Stimulated activated CD8-positive, alpha-beta memory T cell treated with anti-CD3 and anti-CD28 coated beads, Interleukin-2, amount 100 ng/mL, for 1 hour (primary cell): ENCODE data around the gene KCNT2.
"Not testable (repeated sequence)": the region's sequence is repeated elsewhere in the genome, so short reads cannot be mapped to it uniquely, and the experiment has no call there.

Experiments used
- DNase-seq, 2 donors: peaks; one replicate each; pipeline ENCODE4 v3.0.0-alpha.2; 2020; ENCODE audit warnings: low read depth in 2 of 2

KCNT2 gene

DNA sequence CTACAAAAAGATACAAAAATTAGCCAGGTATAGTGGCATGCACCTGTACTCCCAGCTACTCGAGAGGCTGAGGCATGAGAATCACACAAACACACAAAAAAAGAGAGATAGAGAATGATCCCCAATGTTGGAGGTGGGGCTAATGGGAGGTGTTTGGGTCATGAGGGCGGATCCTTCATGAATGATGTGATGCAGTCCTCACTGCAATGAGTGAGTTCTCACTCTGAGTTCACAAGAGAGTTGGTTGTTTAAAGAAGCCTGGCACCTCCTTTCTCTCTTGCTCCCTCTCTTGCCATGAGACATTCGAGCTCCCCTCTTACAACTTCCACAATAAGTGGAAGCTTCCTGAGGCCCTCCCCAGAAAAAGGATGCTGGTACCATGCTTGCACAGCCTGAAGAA is 17.3 kb downstream of the KCNT2 start:
- no peak for DNase-seq

DNA sequence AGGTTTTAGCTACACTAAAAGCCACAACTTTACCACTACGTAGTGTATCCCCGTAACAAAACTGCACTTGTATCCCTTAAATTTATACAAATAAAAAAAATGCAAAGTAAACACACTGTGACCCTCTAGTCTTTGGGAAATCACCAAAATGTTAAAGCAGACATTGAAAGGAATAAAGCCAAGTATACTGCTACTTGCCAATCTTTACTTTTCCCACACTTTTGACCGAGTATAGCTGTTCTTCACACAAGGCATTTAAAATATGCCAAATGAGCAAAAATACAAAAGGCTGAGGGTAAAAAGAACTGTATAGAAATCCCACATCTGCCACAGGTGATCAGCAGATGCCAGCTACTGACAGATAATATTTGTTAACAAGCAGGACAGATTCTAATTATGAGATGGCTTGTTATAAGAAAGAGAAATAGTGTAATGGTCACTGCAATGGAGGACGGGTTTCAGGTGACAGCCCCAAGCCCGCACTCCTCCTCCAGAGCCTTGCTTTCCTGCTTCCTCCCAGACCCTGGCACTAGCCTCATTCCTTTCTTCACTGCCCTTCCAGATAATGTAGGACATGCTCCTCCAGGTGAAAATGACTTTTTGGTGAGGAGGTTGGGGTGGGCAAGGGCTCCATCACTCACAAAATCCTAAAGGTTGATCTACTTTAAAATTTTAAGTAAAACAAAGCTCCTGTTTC is 18.1 kb downstream of the KCNT2 start:
- no peak for DNase-seq

DNA sequence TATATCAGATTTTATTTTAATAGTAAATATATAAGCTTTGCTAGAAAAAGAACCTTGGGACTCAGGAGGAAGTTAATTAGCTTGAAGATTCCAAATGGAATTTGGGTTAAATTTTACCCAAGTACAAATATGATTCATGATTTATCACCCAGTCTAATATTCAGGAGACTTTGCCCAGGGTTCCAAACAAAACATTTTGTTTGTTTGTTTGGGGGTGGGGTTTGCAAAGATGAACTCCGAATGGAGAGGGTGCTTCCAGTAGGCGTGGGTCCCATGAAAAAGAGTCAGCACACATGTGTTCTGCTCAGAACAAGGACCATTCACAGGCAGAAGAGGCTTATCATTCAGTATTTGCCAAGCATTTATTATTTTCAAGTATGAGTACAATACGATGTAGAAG is 23.5 kb downstream of the KCNT2 start:
- no peak for DNase-seq

DNA sequence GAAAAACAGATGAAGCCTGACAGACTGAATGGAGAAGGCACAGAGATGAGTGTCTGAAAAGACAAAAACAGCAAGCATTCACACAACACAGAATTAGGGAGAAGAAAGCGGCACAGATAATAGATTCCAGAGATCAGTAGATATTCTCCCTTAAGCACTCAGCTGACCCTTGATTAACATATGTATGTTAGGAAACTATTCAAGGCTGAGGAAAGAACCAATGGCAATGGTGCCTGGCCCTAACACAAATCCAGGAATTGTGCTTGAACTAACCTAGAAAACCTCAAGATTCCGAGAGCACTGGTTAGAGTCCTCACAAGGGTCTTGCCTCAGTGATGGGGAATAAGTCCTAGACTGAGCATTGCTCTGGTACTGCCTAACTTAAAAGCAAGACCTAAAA is 30.9 kb downstream of the KCNT2 start:
- no peak for DNase-seq

DNA sequence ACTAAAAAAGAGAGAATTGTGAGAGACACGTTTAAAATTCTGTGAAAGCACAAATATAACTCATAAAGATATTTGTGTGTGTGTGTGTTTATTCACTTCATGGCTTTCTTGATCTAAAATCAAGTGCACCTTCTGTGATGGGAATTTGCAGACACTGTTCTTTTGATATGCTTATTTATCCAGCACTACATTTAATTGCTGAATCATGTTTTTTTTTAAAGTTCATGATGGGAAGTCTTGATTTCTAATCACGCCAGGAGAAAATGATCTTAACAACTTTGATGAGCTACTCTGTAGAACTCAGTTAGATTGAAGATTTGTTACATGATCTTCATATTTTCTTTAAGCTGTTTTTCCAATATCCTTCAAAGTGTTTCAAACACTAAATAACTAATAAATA is 35.0 kb downstream of the KCNT2 start:
- DNase-seq = no peak

DNA sequence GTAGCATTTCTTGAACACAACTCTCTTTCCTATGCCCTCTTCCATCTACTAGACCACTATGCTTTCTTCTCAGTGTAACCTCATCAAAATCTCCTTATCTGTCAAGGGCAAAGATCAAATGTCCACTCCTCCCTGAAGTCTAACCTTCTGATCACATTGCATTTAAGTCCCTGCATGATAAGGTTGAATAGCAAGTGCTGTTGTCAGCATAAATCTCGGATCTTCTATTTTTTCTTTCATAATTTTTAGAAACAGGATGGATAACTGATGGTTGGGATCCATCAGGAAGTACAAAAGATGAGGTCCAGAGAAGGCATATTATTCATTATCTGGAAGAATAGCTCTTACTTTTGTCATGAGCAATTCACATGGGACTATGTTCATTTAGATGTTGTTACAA is 41.0 kb downstream of the KCNT2 start:
- DNase-seq = no peak

DNA sequence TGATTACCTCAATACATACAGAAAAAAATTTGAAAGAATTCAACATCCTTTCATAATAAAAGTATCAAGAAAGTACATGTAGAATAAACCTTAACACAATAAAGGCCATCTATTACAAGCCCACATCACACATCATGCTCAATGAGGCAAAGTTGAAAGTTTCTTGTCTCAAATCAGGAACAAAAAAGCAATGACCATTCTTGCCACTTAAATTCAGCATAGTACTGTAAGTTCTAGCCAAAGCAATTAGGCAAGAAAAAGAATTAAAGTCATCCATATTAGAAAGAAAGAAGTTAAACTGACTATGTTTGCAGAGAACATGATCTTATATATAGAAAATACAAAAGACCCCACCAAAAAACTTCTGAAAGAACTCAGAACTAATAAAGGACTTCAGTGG is 44.5 kb downstream of the KCNT2 start:
- DNase-seq = no peak

DNA sequence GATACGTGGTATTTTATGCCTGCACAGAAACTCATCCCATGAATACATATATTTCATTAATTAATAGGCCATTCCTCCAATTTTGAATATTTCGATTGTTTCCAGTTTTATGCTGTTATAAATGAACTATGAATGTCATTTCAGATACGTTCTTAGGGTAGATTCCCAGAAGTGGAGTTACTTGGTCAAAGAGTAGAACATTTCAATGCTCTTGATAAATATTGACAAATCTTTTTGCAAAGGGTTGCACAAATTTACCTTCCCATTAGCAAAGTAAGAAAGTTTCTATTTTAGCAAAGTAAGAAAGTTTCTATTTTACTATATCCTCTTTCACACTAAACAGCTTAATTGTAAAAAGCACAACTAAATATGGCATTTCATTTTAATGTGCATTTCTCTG is 48.9 kb downstream of the KCNT2 start:
- DNase-seq = no peak

DNA sequence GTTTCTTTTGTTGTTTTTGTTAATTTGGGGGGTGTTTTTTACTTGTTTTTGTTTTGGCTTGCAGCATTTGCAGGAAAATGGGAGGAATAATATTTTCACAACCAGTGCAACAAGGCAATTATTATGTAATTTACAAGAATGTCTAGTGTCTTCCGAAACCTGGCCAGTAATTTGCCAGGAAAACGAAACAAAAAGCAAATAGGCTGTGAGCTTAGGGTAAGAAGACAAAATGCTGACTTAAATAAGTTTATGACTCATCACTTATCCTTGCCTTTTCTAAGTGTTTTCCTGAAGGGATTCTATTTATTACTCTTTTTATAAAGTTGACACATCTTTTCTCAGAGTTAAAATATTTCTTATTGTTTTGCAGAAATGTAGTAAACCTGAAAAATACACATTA is 49.8 kb downstream of the KCNT2 start:
- DNase-seq = no peak

DNA sequence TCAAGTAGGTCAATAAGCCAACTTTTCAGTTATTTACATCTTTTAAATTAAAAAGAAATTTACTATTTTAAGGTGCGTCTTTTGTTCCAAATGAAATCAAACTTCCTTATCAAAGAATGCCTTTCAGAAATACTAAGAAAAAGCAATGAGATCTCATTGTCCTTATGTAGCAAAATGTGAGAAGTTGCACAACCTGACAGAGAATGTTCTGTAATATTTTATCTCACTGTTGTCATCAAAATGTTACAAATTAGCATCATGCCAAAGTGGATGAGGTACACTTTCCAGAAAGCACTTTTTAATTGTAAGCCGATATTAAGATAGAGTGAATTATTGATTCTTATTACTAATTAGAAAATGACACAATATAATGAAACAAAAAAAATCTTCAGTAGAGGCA is 50.4 kb downstream of the KCNT2 start:
- DNase-seq = no peak

DNA sequence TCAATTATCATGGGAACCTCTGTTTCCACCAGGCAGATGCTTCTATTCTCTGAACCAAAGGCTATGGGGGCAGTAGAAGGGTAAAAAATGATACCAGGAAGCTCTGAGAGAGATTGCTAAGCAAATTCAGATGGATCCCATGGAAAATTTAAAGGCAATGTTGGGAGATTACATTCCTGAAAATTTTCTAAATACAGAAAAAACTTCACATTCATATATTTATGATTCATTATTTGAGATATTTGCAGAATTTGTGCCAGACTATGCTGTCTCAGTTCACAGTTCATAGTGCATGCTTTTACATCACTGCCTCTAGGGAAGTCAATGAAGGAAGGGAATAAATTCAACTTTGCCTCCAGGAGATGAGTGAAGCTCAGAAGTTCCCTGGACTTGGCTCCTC is 57.5 kb downstream of the KCNT2 start:
- DNase-seq = no peak

DNA sequence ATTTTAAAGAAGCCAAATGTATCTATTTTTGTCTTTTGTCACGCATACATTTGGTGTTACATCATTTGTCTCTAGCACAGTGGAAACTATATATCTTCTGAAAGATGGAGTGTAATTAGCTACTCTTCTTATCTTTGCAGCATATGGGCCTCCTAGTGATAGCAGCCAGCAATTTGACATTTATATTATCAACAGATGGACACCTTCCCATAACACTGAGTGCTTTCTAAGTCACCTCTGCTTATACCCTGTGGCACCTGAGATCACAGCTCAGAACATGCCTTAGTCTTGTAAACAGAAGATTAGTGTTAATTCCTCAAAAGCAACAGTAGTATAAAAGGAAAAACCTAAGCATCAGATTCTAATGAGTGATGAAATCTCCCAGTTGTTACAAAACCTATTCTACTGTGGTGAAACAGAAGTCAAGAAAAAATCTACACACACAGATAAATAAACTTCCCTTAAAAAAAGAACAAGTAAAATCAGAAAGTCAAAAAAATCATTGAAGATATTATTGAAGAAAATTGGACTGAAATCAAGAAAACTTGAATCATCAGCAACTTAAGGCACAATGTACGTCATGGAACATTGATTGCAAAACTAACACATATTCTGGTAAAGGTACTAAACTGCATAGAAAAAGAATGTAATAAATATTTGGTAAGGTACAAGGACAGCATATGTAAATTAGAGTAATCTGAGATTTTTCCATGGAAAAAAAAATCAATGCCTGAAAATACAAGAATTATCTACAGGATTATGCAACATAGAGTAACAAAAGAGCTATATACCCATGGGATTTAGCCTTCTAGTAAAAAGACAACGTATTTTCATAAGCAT is 61.7 kb downstream of the KCNT2 start:
- no peak for DNase-seq

DNA sequence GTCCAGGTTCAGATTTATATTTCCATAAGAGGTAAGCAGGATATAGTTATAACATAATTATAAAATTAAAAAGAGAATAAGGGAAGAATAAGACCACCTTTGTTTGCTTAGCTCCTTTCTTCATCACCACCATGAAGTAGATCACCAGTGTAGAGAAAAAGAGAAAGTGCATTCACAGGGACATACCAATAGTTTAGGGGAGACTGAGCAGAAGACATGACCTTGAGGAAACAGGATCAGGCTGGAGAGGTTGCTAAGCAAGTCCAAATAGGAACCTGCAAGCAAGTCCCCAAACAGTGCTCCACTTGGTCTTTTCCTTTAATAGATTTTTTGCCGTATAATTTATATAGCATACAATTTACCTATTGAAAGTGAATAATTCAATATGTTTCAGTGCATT is 63.0 kb downstream of the KCNT2 start:
- DNase-seq = no peak

DNA sequence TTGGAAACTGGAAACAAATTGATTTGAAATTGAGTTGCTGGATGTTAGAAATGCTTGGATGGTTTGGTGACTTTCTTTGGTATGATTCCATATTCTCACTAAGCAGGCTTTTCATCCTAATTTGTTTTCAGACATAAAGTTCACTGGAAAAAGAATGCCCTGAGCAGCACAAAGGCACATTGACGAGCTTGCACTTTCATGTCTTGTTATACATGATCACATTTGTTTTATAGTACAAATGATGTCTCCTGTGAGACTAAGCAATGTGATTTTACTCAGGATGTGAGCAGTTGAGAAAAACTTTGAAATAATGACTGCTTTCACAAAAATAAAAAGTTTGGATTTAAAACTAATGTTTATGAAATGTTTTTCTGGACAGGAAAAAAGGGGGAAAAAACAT is 63.6 kb downstream of the KCNT2 start:
- no peak for DNase-seq

DNA sequence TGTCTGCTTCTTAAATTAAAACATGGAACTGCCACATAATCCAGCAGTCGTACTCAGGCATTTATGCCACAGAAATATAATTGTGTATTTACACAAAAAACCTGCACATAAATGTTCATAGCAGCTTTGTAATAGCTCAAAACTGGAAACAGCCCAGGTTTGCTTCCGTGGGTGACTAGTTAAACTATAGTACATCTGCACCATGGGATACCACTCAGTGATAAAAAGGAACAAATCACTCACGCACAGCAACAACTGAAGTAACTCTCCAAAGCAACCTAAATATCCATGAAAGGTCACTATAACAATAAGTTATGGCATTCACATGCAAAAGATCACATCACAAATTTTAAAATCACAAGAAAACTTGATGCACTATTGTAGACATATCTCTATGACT is 64.4 kb downstream of the KCNT2 start:
- no peak for DNase-seq

DNA sequence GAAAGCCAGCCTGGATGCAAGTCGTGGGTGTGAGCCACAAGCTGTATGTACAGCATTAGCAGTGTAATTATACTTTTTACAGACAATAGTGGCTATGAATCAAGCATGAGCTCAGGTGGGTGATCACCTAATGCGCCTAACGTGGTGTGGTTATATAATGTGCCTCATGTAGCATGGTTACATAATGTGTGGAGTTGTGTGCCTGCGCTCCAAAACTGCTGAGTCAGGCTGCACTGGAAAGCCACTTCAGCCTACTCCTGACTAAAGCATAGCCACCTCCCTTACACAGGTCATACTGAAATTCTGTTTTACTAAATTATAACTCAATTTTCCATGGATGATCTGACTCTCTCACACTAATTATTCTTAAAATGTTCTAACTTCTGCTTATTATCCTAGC is 69.8 kb downstream of the KCNT2 start:
- no peak for DNase-seq

DNA sequence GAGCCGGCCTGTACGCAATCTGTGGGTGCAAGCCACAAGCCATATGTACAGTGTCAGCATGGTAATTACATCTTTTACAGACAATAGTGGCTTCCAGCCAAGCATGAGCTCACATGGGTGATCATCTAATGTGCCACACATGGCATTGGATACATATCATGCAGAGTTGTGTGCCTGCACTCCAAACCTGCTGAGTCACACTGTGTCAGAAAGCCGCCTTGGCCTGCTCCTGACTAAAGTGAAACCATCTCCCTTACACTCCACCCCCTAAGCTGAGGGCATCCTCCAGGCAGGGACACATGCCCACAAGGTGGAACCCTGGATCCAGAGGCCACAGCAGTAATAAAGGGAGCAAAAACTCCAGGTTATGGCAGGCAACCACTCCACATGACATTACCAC is 72.5 kb downstream of the KCNT2 start:
- DNase-seq = no peak

DNA sequence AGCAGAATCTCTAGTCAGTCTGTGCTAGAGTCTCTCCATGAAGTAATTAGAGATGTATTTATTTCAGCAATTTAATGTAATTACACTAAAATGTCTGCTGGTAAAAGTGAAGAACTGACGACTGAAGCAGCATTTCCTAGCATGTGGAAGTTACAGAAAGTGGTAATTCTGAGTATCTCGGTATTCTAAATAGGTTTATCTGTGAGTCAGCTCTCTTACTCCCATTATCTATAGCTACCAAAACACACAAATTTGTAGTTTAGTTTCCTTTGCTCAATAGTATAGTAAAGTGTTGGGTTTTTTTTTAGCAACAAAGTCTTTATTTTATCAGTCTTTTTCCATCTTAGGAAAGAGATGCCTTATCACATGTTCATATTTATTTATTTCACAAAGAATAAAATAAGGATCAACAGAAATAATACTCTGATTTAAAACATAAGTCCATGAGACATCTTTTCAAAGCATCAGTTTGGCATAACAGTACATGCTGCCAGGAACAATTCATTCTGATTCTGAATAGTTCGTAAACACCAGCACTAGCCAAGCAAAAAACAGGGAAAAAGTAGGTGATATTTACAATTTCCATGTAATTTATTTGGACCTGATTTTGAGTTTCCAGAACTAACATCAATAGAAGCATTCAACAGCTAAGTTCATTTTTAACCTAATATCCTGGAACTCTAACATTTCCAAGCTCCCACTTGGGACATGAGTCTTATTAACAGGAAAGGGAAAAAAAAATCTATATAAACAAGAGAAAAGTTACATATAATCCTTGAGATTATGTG is 76.3 kb downstream of the KCNT2 start:
- DNase-seq = no peak

DNA sequence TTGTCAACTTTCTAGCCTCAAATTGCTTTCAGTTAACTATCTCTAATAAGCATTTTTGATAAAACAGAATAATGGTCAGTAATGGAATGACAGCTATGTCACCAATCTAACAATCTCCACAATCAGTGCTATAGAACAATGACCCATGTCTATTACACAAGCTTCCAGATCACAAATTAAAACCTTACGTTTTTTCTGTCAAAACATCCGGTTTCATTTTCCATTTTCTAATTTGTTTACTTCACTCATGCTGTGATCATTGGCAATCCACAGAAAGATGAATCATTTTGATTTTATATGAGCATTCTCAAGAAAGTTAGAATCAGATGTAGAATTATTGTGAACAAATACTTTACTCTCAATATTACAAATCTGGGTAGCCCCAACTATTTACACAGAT is 80.3 kb downstream of the KCNT2 start:
- DNase-seq = no peak

DNA sequence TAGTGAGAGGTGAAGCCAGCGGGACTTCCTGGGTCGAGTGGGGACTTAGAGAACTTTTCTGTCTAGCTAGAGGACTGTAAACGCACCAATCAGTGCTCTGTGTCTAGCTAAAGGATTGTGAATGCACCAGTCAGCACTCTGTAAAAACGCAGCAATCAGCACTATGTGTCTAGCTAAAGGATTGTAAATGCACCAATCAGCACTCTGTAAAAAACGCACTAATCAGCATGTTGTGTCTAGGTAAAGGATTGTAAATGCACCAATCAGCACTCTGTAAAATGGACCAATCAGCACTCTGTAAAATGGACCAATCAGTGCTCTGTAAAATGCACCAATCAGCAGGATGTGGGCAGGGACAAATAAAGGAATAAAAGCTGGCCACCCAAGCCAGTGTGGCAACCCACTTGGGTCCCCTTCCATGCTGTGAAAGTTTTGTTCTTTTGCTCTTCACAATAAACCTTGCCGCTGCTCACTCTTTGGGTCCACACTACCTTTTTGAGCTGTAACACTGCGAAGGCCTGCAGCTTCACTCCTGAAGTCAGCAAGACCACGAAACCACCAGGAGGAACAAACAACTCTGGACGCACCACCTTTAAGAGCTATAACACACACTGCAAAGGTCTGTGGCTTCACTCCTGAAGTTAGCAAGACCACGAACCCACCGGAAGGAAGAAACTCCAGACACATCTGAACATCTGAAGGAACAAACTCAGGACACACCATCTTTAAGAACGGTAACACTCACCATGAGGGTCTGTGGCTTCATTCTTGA is 85.5 kb downstream of the KCNT2 start:
- DNase-seq = not testable (repeated sequence)

DNA sequence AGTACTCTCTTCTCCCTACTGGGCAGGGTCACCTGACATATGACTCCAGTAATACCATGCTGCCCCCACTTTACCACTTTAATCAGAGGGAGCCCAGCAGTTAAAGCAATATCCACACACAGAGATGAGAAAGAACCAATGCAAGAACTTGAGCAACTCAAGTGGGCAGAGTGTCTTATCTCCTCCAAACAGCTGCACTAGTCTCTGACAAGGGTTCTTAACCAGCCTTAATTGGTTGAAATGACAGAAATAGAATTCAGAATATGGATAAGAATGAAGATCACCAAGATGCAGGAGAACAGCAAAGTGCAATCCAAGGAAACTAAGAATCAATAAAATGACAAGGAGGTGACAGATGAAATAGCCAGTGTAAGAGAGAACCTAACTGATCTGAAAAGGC is 91.0 kb downstream of the KCNT2 start:
- no peak for DNase-seq

DNA sequence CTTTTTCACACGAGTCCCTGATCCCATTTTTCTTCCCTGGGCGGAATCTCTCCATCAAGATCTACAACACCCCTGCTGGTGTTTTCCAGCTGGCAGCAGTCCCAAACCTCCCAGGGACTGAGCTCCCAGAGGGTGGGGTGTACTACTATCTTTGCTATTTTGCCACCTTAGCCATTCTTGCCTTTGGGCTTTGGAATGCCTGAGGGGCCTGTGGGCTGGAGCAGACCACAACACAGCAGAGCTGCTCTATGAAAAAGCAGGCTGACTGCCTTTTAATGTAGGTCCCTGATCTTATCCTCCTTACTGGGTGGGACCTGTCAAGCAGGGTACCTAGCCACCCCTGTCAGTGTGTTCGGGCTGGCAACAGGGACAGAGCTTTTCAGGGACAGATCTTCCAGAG is 91.9 kb downstream of the KCNT2 start:
- no peak for DNase-seq
